GM06990 (cell line): ENCODE data around the gene SCRT2.
"Not testable (repeated sequence)": the region's sequence is repeated elsewhere in the genome, so short reads cannot be mapped to it uniquely, and the experiment has no call there.

Experiments used
- DNase-seq: peaks from one replicate; pipeline ENCODE4 v3.0.0-alpha.2; 2011; ENCODE audit not compliant: insufficient read length; ENCODE audit errors: extremely low read depth
- H3K27me3 ChIP-seq: replicated peaks from 2 replicates; pipeline ENCODE4 v1.6.0; 2011; ENCODE audit warnings: low read length; ENCODE audit not compliant: control insufficient read depth, insufficient read depth
- H3K36me3 ChIP-seq: 2 replicates; pipeline ENCODE4 v1.5.1; 2011; ENCODE audit warnings: low read length; ENCODE audit not compliant: control insufficient read depth, insufficient read depth
- H3K4me3 ChIP-seq: replicated peaks from 2 replicates; pipeline ENCODE4 v1.5.1; 2011; ENCODE audit warnings: low read depth, mild to moderate bottlenecking, control low read depth, low read length
- TF ChIP-seq, protein P1 (sequence below): IDR thresholded peaks from 2 replicates; pipeline ENCODE4 v1.5.1; 2011; ENCODE audit warnings: low read length, control low read depth, mild to moderate bottlenecking, inconsistent platforms; ENCODE audit not compliant: insufficient read depth, poor library complexity, severe bottlenecking

The SCRT2 gene

DNA sequence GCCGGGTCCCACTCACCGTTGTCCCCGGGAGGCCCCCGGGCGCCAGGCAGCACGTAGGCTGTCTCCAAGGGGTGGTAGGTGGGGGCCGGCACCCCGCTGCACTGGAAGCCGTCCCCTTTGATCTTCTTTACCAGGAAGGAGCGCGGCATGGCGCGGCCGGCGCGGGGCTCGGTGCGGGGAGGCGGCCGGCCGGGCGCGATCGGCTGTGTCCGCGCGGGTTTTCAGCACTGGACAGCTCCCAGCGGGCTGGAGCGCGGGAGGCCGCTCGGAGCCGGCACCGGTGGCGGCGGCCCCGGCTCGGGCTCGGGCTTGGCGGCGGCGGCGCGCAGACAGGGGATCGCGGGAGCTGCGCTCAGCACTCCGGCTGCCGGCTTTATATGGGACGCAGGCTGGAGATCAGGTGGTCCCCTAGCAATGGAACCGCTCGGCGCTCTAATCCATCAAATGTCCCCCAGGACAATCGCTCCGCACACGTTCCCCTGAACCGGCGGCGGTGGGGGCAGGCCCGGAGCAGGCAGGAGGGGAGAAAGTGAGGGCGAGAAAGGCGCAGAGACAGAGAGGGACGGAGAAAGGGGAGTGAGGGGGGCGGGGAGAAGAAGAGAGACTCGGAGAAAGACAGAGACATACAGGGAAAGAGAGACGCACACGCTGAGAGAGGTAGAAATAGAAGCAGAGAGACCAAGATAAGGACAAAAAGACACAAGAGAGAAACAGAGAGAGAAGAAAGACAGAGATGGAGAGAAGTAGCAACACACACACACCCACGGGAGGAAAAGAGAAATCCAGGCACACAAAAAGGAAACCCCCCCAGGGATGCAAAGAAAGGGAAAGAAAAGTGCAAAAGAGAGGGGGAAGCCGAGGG is at the start of gene SCRT2:
SCRT2 (minus strand) TSS at position 350 of the 862 bp plus-strand sequence; CDS start at position 149, 201 bp downstream.
- DNase-seq: peak; percentile 25
- TF ChIP-seq, protein P1, sequence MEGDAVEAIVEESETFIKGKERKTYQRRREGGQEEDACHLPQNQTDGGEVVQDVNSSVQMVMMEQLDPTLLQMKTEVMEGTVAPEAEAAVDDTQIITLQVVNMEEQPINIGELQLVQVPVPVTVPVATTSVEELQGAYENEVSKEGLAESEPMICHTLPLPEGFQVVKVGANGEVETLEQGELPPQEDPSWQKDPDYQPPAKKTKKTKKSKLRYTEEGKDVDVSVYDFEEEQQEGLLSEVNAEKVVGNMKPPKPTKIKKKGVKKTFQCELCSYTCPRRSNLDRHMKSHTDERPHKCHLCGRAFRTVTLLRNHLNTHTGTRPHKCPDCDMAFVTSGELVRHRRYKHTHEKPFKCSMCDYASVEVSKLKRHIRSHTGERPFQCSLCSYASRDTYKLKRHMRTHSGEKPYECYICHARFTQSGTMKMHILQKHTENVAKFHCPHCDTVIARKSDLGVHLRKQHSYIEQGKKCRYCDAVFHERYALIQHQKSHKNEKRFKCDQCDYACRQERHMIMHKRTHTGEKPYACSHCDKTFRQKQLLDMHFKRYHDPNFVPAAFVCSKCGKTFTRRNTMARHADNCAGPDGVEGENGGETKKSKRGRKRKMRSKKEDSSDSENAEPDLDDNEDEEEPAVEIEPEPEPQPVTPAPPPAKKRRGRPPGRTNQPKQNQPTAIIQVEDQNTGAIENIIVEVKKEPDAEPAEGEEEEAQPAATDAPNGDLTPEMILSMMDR: no peak
- Histone ChIP-seq H3K4me3 (no peak within 1 kb of the TSS), H3K36me3 (no peaks in the 10 kb centered on the region), H3K27me3 (peaks cover 1% of the 10 kb centered on the region; the same call in 1 of the 2 replicates)

DNA sequence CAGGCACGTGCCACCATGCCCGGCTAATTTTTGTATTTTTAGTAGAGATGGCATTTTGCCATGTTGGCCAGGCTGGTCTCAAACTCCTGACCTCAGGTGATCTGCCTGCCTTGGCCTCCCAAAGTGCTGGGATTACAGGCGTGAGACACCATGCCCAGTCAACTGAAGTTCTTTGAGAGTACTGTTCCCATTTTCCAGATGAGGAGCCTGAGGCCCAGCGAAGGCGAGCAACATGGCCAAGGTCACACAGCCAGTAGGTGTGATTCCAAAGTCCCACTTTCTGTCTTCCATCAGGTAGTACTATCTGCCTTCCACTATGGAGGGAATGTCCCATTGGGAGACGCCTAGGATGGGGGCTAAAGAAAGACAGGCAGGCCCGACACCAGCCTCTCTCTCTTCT is 49.2 kb upstream of the SCRT2 start:
- H3K36me3 ChIP-seq, H3K4me3 ChIP-seq, H3K27me3 ChIP-seq, DNase-seq: not testable (repeated sequence)

DNA sequence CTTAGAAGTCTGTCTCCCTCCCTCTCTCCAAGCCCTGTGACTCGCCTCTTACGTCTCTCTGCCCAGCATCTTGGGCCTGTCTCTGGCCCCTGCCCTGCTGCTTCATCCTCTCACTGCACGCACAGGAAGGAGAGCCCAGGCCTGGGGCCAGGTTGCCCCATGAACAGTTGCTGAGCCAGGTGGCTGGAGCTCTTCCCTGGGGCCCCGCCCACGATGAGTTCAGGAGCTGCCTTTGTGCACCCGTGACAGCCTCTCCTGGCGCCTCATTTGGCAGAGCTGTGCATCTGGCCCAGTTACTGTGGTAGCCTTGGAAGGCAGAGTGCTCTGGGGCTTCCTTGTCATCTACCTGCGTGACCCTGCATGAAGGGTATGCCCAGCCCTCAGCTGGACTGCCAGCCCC is 48.2 kb upstream of the SCRT2 start:
- H3K36me3 ChIP-seq: no peaks in the 10 kb centered on the region
- TF ChIP-seq, protein P1: no peak
- H3K4me3 ChIP-seq: no peak overlapping the region
- no peak for DNase-seq
- peaks cover 3% of the 10 kb centered on the region for H3K27me3 ChIP-seq

DNA sequence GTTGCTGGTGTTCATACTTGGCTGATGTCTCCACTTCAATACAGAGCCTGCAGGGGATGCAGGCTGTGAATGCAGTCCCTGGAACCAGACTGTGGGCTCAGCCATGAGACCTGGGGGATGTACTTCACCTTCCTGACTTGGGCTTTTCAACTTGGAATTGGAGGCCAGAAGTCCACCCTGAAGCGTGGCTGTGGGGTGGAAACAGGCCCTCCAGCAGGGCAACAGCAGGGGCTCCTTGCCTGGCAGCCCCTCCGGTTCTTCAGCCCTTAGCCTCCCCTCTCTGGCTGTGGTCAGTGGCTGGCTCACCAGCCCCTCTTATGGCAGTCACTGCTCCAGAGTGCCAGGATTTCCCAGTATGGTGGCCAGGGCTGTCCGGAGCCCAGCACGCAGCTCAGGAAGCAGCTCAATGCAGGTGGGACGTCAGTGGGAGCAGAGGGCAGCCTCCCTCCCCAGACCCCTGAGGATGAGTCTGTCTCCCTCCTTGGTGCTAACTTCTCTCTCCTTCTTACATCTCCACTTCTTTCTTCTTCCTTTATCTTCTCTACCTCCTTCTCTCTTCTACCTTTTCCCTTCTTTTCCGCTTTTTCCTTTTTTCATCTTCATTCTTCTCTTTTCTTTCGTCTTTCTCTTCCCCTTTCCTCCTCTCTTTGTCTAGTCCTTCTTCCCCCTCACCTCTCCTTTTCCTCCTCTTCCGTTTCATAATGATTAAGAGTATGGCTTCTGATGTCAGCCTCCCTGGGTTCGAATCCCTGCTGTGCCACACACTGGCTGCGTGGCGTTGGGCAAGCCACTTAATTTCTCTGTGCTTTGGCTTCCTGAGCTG is 47.4 kb upstream of the SCRT2 start:
- TF ChIP-seq, protein P1: no peak
- Histone ChIP-seq H3K27me3 (peaks cover 2% of the 10 kb centered on the region), H3K4me3 (no peak overlapping the region)

DNA sequence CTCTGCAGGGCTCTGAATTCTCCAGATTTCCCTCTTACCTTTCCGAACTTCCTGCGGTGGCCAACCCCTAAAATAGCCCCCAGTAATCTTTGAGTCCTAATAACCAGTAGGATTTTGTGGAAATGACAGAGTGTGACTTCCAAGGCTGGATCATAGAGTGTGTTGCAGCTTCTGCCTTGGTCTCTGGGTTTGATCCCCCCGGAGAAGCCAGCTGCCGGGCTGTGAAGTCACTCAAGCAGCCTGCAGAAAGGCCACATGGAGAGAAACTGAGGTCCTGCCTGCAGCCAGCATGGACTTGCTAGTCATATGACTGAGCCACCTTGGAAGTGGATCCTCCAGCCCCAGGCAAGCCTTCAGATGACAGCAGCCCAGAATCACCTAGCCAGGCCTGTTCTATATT is 46.3 kb upstream of the SCRT2 start:
- no peak for DNase-seq
- Histone ChIP-seq H3K4me3 (no peak overlapping the region), H3K27me3 (peaks cover 2% of the 10 kb centered on the region), H3K36me3 (no peaks in the 10 kb centered on the region)
- TF ChIP-seq, protein P1: no peak

More for the DNA sequence above, 47.4 kb upstream of the SCRT2 start:
- no peak for DNase-seq
- no peaks in the 10 kb centered on the region for H3K36me3 ChIP-seq

DNA sequence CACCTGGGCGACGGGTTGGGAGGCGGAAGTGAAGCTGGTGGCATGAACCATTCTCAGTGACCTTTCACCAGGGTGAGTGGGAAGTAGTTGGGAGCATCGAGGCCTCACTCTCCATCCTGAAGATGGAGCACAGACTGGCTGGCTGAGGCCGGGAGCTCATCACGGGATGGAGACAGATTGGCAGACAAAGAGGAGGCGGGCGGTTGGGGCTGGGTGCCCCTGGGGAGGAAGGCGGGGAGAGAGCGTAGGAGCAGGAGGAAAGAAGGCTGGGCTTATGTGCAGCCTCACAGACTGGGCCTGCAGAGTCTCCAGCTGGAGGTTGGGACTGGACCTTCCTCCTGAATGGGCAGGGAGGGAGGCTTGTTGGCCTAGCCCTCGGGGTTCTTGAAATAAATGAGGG is 44.2 kb upstream of the SCRT2 start:
- H3K27me3 ChIP-seq: peaks cover 2% of the 10 kb centered on the region

More for the DNA sequence above, 44.2 kb upstream of the SCRT2 start:
- no peaks in the 10 kb centered on the region for H3K36me3 ChIP-seq
- H3K4me3 ChIP-seq: no peak overlapping the region
- DNase-seq: no peak
- TF ChIP-seq, protein P1: no peak
